CD4-positive, alpha-beta T cell treated with Interleukin-12 subunit alpha and Interleukin-12 subunit beta, for 1 hour (primary cell): ENCODE data around the gene RPN1.
"Not testable (repeated sequence)": the region's sequence is repeated elsewhere in the genome, so short reads cannot be mapped to it uniquely, and the experiment has no call there.

Source experiments
- DNase-seq: peaks from one replicate; pipeline ENCODE4 v3.0.0-alpha.2; 2020

The RPN1 gene

GRCh38 chr3:128650096-128651050, at the start of gene RPN1:
TSS of gene RPN1 (minus strand) at chr3:128650818. CDS start at chr3:128650800, 18 bp downstream.
- DNase-seq = peak; percentile 96

DNA sequence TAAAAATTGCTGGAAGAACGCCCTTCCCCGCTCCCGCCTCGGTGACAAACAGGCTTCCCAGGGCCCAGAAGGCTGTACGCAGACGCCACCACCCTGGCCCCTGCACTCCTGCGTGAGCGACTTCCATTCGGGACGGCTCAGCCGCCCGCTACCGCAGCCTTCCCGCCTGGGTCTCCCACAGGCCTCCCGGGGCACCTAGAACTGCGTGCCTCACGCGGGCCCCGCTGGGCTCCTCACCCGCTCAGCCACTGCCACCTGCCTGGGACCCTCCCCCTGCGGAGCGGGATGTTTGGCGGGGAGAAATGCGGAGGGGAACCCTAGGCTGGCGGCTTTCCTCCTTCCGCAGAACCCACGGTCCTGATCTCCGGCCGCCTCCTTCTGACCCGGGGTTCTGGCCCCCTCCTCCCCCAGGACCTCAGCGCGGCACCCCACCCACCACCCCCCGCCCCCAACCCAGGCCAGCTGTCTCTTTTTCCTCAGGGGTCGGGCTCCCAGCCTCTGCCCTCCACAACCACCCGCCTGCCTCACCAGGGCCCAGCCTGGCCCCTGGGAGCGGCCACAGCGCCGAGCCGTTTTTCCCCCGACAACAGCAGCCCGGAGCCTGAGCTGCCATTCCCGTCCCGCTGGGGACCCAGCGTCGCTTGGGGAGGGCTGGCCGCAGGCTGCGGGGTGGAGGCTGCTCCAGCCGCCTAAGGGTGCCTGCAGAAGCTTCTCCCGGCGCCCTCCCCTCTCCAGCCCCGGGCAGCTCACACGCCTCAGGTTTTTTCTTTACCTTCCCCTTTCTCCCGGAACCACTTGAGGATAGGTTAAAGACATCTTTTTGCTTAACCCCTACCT, 47.8 kb upstream of the RPN1 start:
- DNase-seq = no peak

GRCh38 chr3:128697341-128697740, 46.7 kb upstream of the RPN1 start:
- DNase-seq = no peak

DNA sequence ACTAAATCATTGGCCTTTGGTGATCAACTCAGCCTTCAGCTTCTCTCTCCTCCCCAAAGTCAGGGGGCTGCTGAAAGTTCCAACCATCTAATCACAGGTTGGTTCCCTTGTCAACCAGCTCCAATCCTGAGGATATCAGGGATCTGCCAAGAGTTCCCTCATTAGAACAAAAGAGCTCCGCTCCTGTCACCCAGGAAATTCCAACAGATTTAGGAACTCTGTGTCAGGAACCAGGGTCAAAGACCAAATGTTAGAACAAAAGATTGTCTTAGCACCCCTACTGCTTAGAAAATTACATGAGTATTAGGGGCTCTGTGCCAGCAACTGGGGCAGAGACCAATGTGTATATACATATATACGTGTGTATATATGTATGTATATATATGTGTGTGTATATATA, 43.1 kb upstream of the RPN1 start:
- no peak for DNase-seq

- no peak for DNase-seq
Observed at GRCh38 chr3:128689060-128689459, 38.4 kb upstream of the RPN1 start.

DNA sequence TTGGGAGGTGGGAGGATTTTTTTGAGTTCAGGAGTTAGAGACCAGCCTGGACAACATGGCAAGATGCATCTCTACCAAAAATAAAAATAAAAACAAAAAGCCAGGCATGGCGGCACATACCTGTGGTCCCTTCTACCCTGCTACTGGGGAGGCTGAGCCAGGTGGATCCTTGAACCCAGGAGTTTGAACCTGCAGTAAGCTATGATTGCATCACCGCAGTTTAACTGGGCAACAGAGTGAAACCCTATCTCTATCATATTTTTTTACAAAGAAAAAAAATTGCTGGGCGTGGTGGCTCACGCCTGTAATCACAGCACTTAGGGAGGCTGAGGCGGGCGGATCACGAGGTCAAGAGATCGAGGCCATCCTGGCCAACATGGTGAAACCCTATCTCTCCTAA, 35.8 kb upstream of the RPN1 start:
- no peak for DNase-seq

- DNase-seq = no peak
Observed at GRCh38 chr3:128684986-128685726, 34.5 kb upstream of the RPN1 start.

GRCh38 chr3:128683957-128684356, 33.3 kb upstream of the RPN1 start:
- DNase-seq = no peak

DNA sequence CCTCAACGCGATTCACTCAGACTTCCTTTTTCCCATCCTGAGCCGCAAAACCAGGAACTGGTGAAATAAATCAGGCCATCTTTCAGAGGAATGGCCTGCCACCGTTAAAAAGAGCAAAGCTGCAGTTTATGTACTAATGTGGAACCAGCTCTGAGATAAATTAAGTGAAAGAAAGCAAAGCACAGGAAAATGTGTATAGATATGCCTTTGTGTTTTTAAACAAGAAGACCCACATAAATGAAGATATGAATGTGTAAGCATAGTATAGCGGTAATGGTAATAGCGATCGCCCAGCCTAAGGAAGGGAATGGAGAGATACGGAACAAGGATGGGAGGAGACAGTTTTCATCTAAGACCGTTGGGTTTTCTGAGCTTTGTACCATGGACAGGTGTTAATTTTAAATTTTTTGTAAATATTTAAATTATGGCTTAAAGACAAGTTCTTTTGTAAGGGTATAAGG, 30.8 kb upstream of the RPN1 start:
- DNase-seq = no peak

DNA sequence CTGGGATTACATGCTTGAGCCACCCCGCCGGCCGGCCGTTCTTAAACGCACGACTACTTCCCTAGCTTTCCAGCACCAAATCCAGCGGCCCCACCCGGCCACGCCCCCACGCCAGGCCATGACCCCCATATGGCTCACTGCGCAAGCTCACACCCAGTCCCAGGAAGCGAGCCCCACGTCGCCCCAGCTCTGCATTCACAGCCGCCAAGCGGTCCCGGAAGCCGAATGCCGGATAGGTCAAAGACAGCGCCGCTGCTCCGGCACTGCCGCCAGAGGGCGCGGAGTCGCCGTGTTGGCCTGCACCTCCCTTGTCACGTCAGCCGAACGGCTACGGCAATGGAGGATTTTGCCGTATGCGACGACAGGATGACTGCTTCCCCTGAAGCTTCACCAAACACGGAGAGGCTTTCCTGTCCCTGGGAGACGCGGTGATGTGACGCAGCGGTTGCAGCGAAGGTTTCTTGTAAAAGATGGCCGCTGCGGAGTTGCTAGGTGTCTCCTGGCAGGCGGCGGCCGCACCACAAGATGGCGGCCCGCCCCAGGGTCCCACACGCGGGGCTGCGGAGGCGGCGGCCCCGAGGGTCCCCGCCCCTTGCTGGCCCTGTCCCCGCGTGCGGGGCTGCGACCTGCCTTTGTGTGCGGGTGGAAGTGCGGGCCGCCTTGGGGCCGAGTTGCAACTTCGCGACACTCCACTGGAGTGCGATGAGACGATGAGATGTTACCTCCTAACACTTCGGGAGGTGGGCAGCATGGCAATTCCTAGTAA, 30.2 kb upstream of the RPN1 start:
- peak; percentile 97 for DNase-seq

GRCh38 chr3:128679338-128679737, 28.7 kb upstream of the RPN1 start:
- DNase-seq = no peak

DNA sequence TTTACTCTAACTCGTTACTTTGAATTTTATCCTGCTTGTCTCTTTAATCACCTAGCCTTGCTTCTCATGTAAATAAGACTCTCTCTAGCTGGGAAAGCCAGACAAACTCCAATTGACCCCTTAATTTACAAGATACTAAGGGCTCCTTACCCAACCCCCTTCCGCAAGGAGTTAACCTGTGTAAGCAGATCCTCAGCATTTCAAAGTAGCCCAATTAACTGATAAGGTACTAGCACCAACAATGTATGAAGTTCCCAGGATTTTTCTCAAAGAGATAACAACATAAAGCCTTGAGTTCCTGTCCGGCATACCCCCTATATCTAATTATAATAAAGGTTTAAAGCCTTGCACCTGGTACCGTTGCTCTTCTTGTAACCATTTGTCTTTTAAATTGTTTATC, 25.2 kb upstream of the RPN1 start:
- not testable (repeated sequence) for DNase-seq

DNA sequence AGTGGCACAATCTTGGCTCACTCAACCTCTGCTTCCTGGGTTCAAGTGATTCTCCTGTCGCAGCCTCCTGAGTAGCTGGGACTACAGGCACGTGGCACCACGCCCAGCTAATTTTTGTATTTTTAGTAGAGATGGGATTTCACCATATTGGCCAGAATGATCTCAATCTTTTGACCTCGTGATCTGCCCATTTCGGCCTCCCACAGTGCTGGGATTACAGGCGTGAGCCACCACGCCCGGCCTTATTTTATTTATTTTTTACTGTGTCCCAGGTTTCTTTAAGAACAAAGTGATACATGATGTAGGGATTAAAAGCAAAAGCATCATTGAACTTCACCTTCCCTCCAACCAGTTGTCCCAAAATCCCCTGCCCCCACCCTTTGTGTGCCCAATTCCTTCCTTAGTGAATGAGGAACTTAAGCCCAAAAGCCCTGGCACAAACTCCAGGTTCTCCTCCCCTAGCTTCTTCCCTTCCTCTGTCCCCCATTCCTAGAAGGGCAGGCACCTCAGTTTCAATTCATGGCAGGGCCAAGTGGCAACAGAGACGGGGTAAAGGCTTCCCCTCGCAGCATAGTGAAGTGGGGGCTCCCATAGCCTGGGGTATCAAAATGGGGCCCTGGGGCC, 23.7 kb upstream of the RPN1 start:
- DNase-seq = no peak

DNA sequence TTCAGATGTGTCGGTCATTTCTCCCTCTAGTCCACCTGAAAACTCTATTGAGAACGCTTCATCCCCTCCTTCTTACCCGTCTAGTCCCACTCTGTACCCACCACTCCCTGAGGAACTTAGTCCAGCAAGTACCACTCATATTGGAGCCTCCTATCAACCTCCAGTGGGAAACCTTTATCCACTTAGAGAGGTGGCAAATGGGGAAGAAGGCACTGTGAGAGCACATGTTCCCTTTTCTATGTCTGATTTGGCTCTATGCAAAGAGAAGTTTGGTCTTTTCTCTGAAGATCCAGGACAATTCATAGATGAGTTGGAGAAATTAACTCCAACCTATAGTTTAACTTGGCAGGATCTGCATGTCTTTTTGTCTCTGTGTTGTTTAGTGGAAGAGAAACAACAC, 17.0 kb upstream of the RPN1 start:
- no peak for DNase-seq

GRCh38 chr3:128665362-128666021, 14.9 kb upstream of the RPN1 start:
- DNase-seq = no peak

GRCh38 chr3:128663151-128663550, 12.5 kb upstream of the RPN1 start:
- DNase-seq = no peak

GRCh38 chr3:128655531-128655930, 4.9 kb upstream of the RPN1 start:
- DNase-seq = no peak

DNA sequence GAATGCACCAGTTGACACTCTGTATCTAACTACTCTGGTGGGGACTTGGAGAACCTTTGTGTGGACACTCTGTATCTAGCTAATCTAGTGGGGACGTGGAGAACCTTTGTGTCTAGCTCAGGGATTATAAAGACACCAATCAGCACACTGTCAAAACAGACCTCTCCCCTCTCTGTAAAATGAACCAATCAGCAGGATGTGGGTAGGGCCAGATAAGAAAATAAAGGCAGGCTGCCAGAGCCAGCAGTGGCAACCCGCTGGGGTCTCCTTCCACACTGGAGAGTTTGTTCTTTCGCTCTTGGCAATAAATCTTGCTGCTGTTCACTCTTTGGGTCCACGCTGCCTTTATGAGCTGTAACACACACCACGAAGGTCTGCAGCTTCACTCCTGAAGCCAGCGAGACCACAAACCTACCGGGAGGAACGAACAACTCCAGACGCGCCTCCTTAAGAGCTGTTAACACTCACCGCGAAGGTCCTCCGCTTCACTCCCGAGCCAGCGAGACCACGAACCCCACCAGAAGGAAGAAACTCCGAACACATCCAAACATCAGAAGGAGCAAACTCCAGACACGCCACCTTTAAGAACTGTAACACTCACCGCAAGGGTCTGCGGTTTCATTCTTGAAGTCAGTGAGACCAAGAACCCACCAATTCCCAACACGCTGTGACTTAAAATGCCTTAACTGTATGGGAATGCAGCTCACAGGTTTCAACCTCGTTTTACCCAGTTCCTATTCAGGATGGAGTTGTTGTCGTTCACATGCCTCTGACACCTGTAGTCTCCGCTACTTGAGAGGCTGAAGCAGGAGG, 3.6 kb upstream of the RPN1 start:
- peak; percentile 69 for DNase-seq

DNA sequence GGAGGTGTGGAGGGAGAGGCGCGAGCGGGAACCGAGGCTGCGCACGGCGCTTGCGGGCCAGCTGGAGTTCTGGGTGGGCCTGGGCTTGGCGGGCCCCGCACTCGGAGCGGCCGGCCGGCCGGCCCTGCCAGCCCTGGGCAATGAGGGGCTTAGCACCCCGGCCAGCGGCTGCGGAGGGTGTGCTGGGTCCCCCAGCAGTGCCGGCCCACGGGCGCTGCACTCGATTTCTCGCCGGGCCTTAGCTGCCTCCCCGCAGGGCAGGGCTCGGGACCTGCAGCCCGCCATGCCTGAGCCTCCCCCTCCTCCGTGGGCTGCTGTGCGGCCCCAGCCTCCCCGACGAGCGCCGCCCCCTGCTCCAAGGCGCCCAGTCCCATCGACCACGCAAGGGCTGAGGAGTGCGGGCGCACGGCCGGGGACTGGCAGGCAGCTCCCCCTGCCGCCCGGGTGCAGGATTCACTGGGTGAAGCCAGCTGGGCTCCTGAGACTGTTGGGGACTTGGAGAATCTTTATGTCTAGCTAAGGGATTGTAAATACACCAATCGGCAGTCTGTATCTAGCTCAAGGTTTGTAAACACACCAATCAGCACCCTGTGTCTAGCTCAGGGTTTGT, 2.9 kb upstream of the RPN1 start:
- DNase-seq = not testable (repeated sequence)
